Measurements from ENCODE around the gene STH. TPM values are rescaled to one million over a fixed set of nuclear protein-coding genes. Genes with fewer than 3 reads are reported as not detected.

STH gene
- total RNA-seq, 1 experiment from 2014 or later = not detected

- Histone ChIP-seq H3K27ac (ENCODE audit: low read length) (no peak overlapping the region), H3K4me3 (ENCODE audit: low read depth in 2 of 2, low read length in 2 of 2) (no peak overlapping the region), H3K4me1 (ENCODE audit: control insufficient read depth, insufficient read depth, low read length) (no peaks in the 10 kb centered on the region), H3K9me3 (ENCODE audit: control insufficient read depth, insufficient read depth, low read depth, low read length) (no peaks in the 10 kb centered on the region), H3K36me3 (ENCODE audit: control insufficient read depth, insufficient read depth, low read length) (peaks cover 3% of the 10 kb centered on the region), H3K27me3 (ENCODE audit: control insufficient read depth, insufficient read depth, low read length) (no peaks in the 10 kb centered on the region)
- no TSS peak for BruUV-seq (replicated peaks)
- intact Hi-C loops (cut with micrococcal nuclease; ENCODE audit: unreplicated experiment) = no loop called here
- in situ Hi-C loops (cut with HindIII; ENCODE audit: low pct_unique_long_range_greater_than_20kb, low sequenced_read_pairs) = no loop called here
- no peak for TF ChIP-seq TCF7L2 (IDR thresholded peaks at IDR 0.05; ENCODE audit: low read depth, low read length)
- no peak for TF ChIP-seq CTCF (IDR thresholded peaks at IDR 0.05)
- TF ChIP-seq SIN3A (IDR thresholded peaks at IDR 0.05; ENCODE audit: borderline replicate concordance, insufficient read depth, low read depth, low read length) = no peak
- CTCF ChIA-PET = interaction anchor here (0.6 kb wide), 1 partner anchor 159 kb away, joined by 3 read pairs; no protein-coding TSS in a partner anchor
- no peak for ATAC-seq
- DNase-seq (ENCODE audit: low read depth, low spot score) = no peak
- POLR2A ChIA-PET = no interaction called here
These were observed 30.0 kb downstream of the STH start for GRCh38 chr17:46028981-46029565.

- Histone ChIP-seq H3K4me1 (ENCODE audit: control insufficient read depth, insufficient read depth, low read length) (no peaks in the 10 kb centered on the region), H3K4me3 (ENCODE audit: low read depth in 2 of 2, low read length in 2 of 2) (no peak overlapping the region), H3K36me3 (ENCODE audit: control insufficient read depth, insufficient read depth, low read length) (peaks cover 8% of the 10 kb centered on the region), H3K27ac (ENCODE audit: low read length) (no peak overlapping the region), H3K27me3 (ENCODE audit: control insufficient read depth, insufficient read depth, low read length) (no peaks in the 10 kb centered on the region), H3K9me3 (ENCODE audit: control insufficient read depth, insufficient read depth, low read depth, low read length) (no peaks in the 10 kb centered on the region)
- BruUV-seq (replicated peaks) = no TSS peak
- intact Hi-C loops (cut with micrococcal nuclease; ENCODE audit: unreplicated experiment) (no loop called here), in situ Hi-C loops (cut with HindIII; ENCODE audit: low pct_unique_long_range_greater_than_20kb, low sequenced_read_pairs) (no loop called here)
- DNase-seq (ENCODE audit: low read depth, low spot score) = no peak
- no peak for ATAC-seq
- CTCF ChIA-PET = no interaction called here
- POLR2A ChIA-PET = interaction anchor here (0.6 kb wide), 1 partner anchor 10 kb away, joined by 6 read pairs; no protein-coding TSS in a partner anchor
- TF ChIP-seq POLR2AphosphoS5 (IDR thresholded peaks at IDR 0.05; ENCODE audit: low read depth, low read length) (no peak), TCF7L2 (IDR thresholded peaks at IDR 0.05; ENCODE audit: low read depth, low read length) (no peak), CTCF (IDR thresholded peaks at IDR 0.05) (no peak), REST (IDR thresholded peaks at IDR 0.05; ENCODE audit: insufficient read depth in 1 of 2, low read depth in 2 of 2, low read length in 1 of 2) (no peak), SIN3A (IDR thresholded peaks at IDR 0.05; ENCODE audit: borderline replicate concordance, insufficient read depth, low read depth, low read length) (no peak)
These were observed 30.6 kb downstream of the STH start for GRCh38 chr17:46029627-46030026.
